CD14-positive monocyte (primary cell): ENCODE results near the gene CNOT2. TPM values are rescaled to one million over a fixed set of nuclear protein-coding genes. Genes with fewer than 3 reads are reported as not detected.

Experiments
- DNase-seq, 3 donors: peaks; one replicate each; pipeline ENCODE4 v3.0.0-alpha.2; 2011 to 2022
- H2AFZ ChIP-seq: 2 replicates; pipeline ENCODE4 v1.6.0; 2012; ENCODE audit warnings: mild to moderate bottlenecking, low read depth, low read length, inconsistent platforms; ENCODE audit not compliant: insufficient read depth, poor library complexity, severe bottlenecking
- H3K27ac ChIP-seq, 2 donors: 1 replicate in 1 of 2; 2 replicates in 1 of 2; pipeline ENCODE4 v1.5.1; 2012 to 2013; ENCODE audit warnings: low read length in 2 of 2, control low read depth in 1 of 2, inconsistent platforms in 1 of 2, low read depth in 1 of 2, mild to moderate bottlenecking in 1 of 2
- H3K27me3 ChIP-seq, 2 donors: one replicate each; pipeline versions ENCODE4 v1.6.0 to v1.6.1; 2011 to 2013; ENCODE audit warnings: low read length in 2 of 2; ENCODE audit not compliant: control insufficient read depth in 2 of 2, insufficient read depth in 2 of 2
- H3K36me3 ChIP-seq, 2 donors: replicated peaks in 1 of 2; 1 replicate in 1 of 2; 2 replicates in 1 of 2; pipeline versions ENCODE4 v1.5.1 to v1.6.1; 2012 to 2013; ENCODE audit warnings: low read length in 2 of 2, control low read depth in 1 of 2, inconsistent platforms in 1 of 2, mild to moderate bottlenecking in 1 of 2; ENCODE audit not compliant: insufficient read depth in 2 of 2, control insufficient read depth in 1 of 2
- H3K4me1 ChIP-seq, 2 donors: 1 replicate in 1 of 2; 2 replicates in 1 of 2; pipeline versions ENCODE4 v1.5.1 to v1.6.1; 2012 to 2013; ENCODE audit warnings: low read length in 2 of 2, control low read depth in 1 of 2, inconsistent platforms in 1 of 2, mild to moderate bottlenecking in 1 of 2, moderate library complexity in 1 of 2; ENCODE audit not compliant: insufficient read depth in 2 of 2, control insufficient read depth in 1 of 2
- H3K4me2 ChIP-seq: replicated peaks from 2 replicates; pipeline ENCODE3; 2012; ENCODE audit warnings: low read length, moderate library complexity, mild to moderate bottlenecking; ENCODE audit not compliant: poor library complexity, severe bottlenecking; ENCODE audit errors: extremely low read depth
- H3K4me3 ChIP-seq, 3 experiments: fragments of 200-600 bp in 1 of 3; sonication (generic) in 1 of 3; replicated peaks in 1 of 3; 1 replicate in 2 of 3; 2 replicates in 1 of 3; pipeline ENCODE4 v1.5.1; 2011 to 2013; ENCODE audit warnings: low read length in 3 of 3, mild to moderate bottlenecking in 3 of 3, control low read depth in 2 of 3, low read depth in 2 of 3, inconsistent platforms in 1 of 3, moderate library complexity in 1 of 3
- H3K79me2 ChIP-seq: 2 replicates; pipeline ENCODE4 v1.6.0; 2012; ENCODE audit warnings: mild to moderate bottlenecking, control low read depth, inconsistent platforms, low read length, moderate library complexity; ENCODE audit not compliant: insufficient read depth
- H3K9ac ChIP-seq: 2 replicates; pipeline ENCODE4 v1.6.0; 2017; ENCODE audit warnings: low read length, mild to moderate bottlenecking; ENCODE audit not compliant: insufficient read depth, poor library complexity, severe bottlenecking
- H3K9me3 ChIP-seq, 2 donors: replicated peaks in 1 of 2; 1 replicate in 1 of 2; 2 replicates in 1 of 2; pipeline versions ENCODE4 v1.5.1 to v1.6.1; 2012 to 2013; ENCODE audit warnings: low read length in 2 of 2, control low read depth in 1 of 2; ENCODE audit not compliant: control insufficient read depth in 1 of 2, insufficient read depth in 1 of 2
- H4K20me1 ChIP-seq: 2 replicates; pipeline ENCODE4 v1.6.0; 2012; ENCODE audit warnings: mild to moderate bottlenecking, low read length, control low read depth, moderate library complexity; ENCODE audit not compliant: insufficient read depth
- H3K27ac Mint-ChIP-seq, 7 donors: one replicate each; pipeline ENCODE4 v1.8.0; 2020; ENCODE audit warnings: mild to moderate bottlenecking in 7 of 7, mixed read lengths in 7 of 7, moderate library complexity in 6 of 7, inconsistent platforms in 2 of 7
- H3K27me3 Mint-ChIP-seq, 3 donors: one replicate each; pipeline ENCODE4 v1.8.0; 2021 to 2022; ENCODE audit warnings: low read depth in 3 of 3, mild to moderate bottlenecking in 3 of 3, mixed read lengths in 3 of 3, moderate library complexity in 3 of 3, inconsistent platforms in 1 of 3
- H3K36me3 Mint-ChIP-seq, 2 donors: one replicate each; pipeline ENCODE4 v1.8.0; 2020; ENCODE audit warnings: mixed read lengths in 2 of 2, inconsistent platforms in 1 of 2, mild to moderate bottlenecking in 1 of 2
- H3K4me1 Mint-ChIP-seq: one replicate; pipeline ENCODE4 v1.8.0; 2020; ENCODE audit warnings: mild to moderate bottlenecking, mixed read lengths
- H3K4me3 Mint-ChIP-seq, 2 donors: one replicate each; pipeline ENCODE4 v1.8.0; 2020; ENCODE audit warnings: mild to moderate bottlenecking in 2 of 2, mixed read lengths in 2 of 2, moderate library complexity in 1 of 2
- H3K9me3 Mint-ChIP-seq, 7 donors: one replicate each; pipeline ENCODE4 v1.8.0; 2020 to 2022; ENCODE audit warnings: mixed read lengths in 7 of 7, mild to moderate bottlenecking in 6 of 7, moderate library complexity in 6 of 7, inconsistent platforms in 2 of 7
- WGBS: methylation state at CpG from one replicate; pipeline ENCODE4 v1.1.5; 2013; ENCODE audit warnings: missing lambda C conversion rate; ENCODE audit not compliant: insufficient coverage; 5-methylcytosine and 5-hydroxymethylcytosine counted together
- intact Hi-C, 2 donors: fragments of 100-400 bp; cut with micrococcal nuclease; formaldehyde crosslinking; loops; one replicate each; pipeline versions ENCODE4 v1.15.0 to v1.15.1; 2023
- polyA plus RNA-seq, 3 donors: library from polyadenylated mRNA; depleted of rRNA in 1 of 3; unstranded in 2 of 3; stranded (reverse) in 1 of 3; fragments of 300-500 nt in 2 of 3; fragments of >200 nt in 1 of 3; fragmentation: Illumina TruSeq in 2 of 3; gene quantifications; 1 replicate in 2 of 3; 2 replicates in 1 of 3; pipeline ENCODE4 v1.2.3, GENCODE V29; 2012 to 2021
- TF ChIP-seq, protein P1 (sequence below): fragments of 200-600 bp; IDR thresholded peaks from one replicate; pipeline ENCODE4 v1.8.0; 2022; ENCODE audit warnings: antibody characterized with exemption, mild to moderate bottlenecking

CNOT2 gene
- polyA plus RNA-seq, 3 donors = 49.8 to 77.2 (median 72.7) TPM

DNA sequence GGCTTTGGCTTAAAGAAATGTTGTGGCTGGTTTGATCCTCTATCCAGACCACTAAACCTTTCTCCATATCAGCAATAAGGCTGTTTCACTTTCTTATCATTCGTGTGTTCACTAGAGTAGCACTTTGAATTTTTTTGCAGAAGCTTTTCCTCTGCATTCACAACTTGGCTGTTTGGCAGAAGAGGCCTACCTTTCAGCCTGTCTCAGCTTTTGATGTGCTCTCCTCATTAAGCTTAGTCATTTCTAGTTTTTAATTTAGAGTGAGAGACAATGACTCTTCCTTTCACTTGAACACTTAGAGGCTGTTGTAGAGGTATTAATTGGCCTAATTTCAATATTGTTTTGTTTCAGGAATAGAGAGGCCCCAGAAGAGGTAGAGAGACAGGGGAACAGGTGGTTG is 136.6 kb downstream of the CNOT2 start:
- Histone ChIP-seq H3K9ac (no peak overlapping the region), H3K27ac (no peak overlapping the region), H3K9me3 (peaks cover 0 to 8% of the 10 kb centered on the region in 2 donors), H3K4me1 (no peaks in the 10 kb centered on the region), H3K4me3 (no peak overlapping the region), H3K27me3 (no peaks in the 10 kb centered on the region), H3K36me3 (no peaks in the 10 kb centered on the region), H3K79me2 (no peaks in the 10 kb centered on the region), H4K20me1 (no peaks in the 10 kb centered on the region), H3K4me2 (no peak overlapping the region), H2AFZ (no peak overlapping the region)
- no peak overlapping the region for H3K4me3 Mint-ChIP-seq
- WGBS = 100% methylated on average over 1 of the region's 1 CpG
- no peaks in the 10 kb centered on the region for H3K36me3 Mint-ChIP-seq
- DNase-seq = no peak
- TF ChIP-seq, protein P1, sequence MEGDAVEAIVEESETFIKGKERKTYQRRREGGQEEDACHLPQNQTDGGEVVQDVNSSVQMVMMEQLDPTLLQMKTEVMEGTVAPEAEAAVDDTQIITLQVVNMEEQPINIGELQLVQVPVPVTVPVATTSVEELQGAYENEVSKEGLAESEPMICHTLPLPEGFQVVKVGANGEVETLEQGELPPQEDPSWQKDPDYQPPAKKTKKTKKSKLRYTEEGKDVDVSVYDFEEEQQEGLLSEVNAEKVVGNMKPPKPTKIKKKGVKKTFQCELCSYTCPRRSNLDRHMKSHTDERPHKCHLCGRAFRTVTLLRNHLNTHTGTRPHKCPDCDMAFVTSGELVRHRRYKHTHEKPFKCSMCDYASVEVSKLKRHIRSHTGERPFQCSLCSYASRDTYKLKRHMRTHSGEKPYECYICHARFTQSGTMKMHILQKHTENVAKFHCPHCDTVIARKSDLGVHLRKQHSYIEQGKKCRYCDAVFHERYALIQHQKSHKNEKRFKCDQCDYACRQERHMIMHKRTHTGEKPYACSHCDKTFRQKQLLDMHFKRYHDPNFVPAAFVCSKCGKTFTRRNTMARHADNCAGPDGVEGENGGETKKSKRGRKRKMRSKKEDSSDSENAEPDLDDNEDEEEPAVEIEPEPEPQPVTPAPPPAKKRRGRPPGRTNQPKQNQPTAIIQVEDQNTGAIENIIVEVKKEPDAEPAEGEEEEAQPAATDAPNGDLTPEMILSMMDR = no peak
- H3K27ac Mint-ChIP-seq = no peak overlapping the region
- H3K9me3 Mint-ChIP-seq = peaks cover 4 to 14% (median 11%) of the 10 kb centered on the region in 7 donors
- no peaks in the 10 kb centered on the region for H3K4me1 Mint-ChIP-seq
- intact Hi-C loops = no loop called here
- peaks cover 0 to 5% (median 0%) of the 10 kb centered on the region in 3 donors for H3K27me3 Mint-ChIP-seq

- H3K4me1 Mint-ChIP-seq = no peaks in the 10 kb centered on the region
- H3K36me3 Mint-ChIP-seq = no peaks in the 10 kb centered on the region
- H3K27me3 Mint-ChIP-seq = no peaks in the 10 kb centered on the region
These were observed 140.3 kb downstream of the CNOT2 start for GRCh38 chr12:70383484-70383883.

More at GRCh38 chr12:70383484-70383883, 140.3 kb downstream of the CNOT2 start:
- Mint-ChIP-seq H3K4me3 (no peak overlapping the region), H3K9me3 (peaks cover 2 to 11% (median 6%) of the 10 kb centered on the region in 7 donors), H3K27ac (peak overlapping the region in 1 of 7 donors; percentile 25)
- Histone ChIP-seq H3K9me3 (peaks cover 0 to 6% of the 10 kb centered on the region in 2 donors), H3K27me3 (no peaks in the 10 kb centered on the region), H3K79me2 (no peaks in the 10 kb centered on the region), H3K27ac (no peak overlapping the region), H3K4me2 (no peak overlapping the region), H3K9ac (no peak overlapping the region), H4K20me1 (no peaks in the 10 kb centered on the region), H3K4me1 (no peaks in the 10 kb centered on the region), H2AFZ (no peak overlapping the region), H3K36me3 (no peaks in the 10 kb centered on the region), H3K4me3 (no peak overlapping the region)
- intact Hi-C loops = no loop called here
- DNase-seq = no peak
- TF ChIP-seq, protein P1 = no peak
- WGBS = 73% methylated on average over 2 of the region's 4 CpGs
